ENCODE results near the gene KCNT2.

DNA sequence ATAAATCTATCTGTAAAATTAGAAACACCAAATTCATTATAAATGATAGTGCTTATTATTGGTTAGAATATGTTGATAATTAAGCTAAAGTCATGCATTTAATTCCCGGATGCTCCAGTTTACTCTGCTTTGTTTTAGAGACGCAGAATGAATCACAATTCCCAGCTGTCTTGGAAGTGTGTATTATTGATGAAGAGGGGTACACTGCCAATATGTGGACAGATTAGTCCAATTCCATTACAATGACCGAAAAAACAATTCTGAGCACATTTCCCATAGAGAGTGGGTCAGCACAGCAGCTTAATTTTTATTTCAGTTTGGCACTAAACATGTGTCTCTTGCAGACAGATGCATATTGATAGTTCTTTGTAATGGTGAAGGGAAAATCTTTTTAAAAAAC, 146.7 kb downstream of the KCNT2 start:
- TF ChIP-seq, protein P1, sequence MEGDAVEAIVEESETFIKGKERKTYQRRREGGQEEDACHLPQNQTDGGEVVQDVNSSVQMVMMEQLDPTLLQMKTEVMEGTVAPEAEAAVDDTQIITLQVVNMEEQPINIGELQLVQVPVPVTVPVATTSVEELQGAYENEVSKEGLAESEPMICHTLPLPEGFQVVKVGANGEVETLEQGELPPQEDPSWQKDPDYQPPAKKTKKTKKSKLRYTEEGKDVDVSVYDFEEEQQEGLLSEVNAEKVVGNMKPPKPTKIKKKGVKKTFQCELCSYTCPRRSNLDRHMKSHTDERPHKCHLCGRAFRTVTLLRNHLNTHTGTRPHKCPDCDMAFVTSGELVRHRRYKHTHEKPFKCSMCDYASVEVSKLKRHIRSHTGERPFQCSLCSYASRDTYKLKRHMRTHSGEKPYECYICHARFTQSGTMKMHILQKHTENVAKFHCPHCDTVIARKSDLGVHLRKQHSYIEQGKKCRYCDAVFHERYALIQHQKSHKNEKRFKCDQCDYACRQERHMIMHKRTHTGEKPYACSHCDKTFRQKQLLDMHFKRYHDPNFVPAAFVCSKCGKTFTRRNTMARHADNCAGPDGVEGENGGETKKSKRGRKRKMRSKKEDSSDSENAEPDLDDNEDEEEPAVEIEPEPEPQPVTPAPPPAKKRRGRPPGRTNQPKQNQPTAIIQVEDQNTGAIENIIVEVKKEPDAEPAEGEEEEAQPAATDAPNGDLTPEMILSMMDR (IDR thresholded peaks at IDR 0.05): no peak
- no peak for TF ChIP-seq POLR2A (IDR thresholded peaks at IDR 0.05)

Data from thyroid gland (tissue), 4 donors.